Keratinocyte (primary cell): ENCODE data around the gene SPOCK3. TPM values are rescaled to one million over a fixed set of nuclear protein-coding genes. Genes with fewer than 3 reads are reported as not detected.

Experiments
- DNase-seq: peaks from one replicate; pipeline ENCODE4 v3.0.0-alpha.2; 2011; ENCODE audit warnings: low read depth, missing footprints, low spot score
- FAIRE-seq: peaks from 2 replicates; lab custom pipeline; 2011; peaks lifted over from hg19 to GRCh38; lab: Jason Lieb, UNC
- H2AFZ ChIP-seq: 2 replicates; pipeline ENCODE4 v1.6.0; 2012; ENCODE audit warnings: low read length, control low read depth, inconsistent platforms; ENCODE audit not compliant: control insufficient read depth
- H3K27ac ChIP-seq: 2 replicates; pipeline ENCODE4 v1.5.1; 2011; ENCODE audit warnings: low read length; ENCODE audit not compliant: control insufficient read depth, insufficient read depth
- H3K27me3 ChIP-seq: 3 replicates; pipeline ENCODE4 v1.6.0; 2011; ENCODE audit warnings: low read length; ENCODE audit not compliant: control insufficient read depth, insufficient read depth; ENCODE audit errors: extremely low read depth
- H3K36me3 ChIP-seq, 2 experiments: 2 replicates in 1 of 2; 3 replicates in 1 of 2; pipeline ENCODE4 v1.5.1; 2011; ENCODE audit warnings: low read length in 2 of 2, mild to moderate bottlenecking in 1 of 2; ENCODE audit not compliant: control insufficient read depth in 2 of 2, insufficient read depth in 2 of 2; ENCODE audit errors: extremely low read depth in 1 of 2
- H3K4me1 ChIP-seq: 3 replicates; pipeline ENCODE4 v1.5.1; 2011; ENCODE audit warnings: low read length; ENCODE audit not compliant: control insufficient read depth, insufficient read depth; ENCODE audit errors: extremely low read depth
- H3K4me2 ChIP-seq: 3 replicates; pipeline ENCODE4 v1.6.0; 2011; ENCODE audit warnings: low read depth, low read length; ENCODE audit not compliant: control insufficient read depth, insufficient read depth; ENCODE audit errors: extremely low read depth
- H3K4me3 ChIP-seq, 3 experiments: fragments of 200-600 bp in 1 of 3; sonication (generic) in 1 of 3; 2 replicates in 2 of 3; 3 replicates in 1 of 3; pipeline ENCODE4 v1.5.1; 2011 to 2016; ENCODE audit warnings: low read length in 3 of 3, mild to moderate bottlenecking in 3 of 3, control low read depth in 2 of 3, inconsistent platforms in 1 of 3, low read depth in 1 of 3, mixed read lengths in 1 of 3, mixed run types in 1 of 3, moderate library complexity in 1 of 3; ENCODE audit not compliant: control insufficient read depth in 2 of 3, insufficient read depth in 2 of 3; ENCODE audit errors: extremely low read depth in 1 of 3
- H3K79me2 ChIP-seq: 2 replicates; pipeline ENCODE4 v1.6.0; 2012; ENCODE audit warnings: low read length; ENCODE audit not compliant: control insufficient read depth, insufficient read depth
- H3K9ac ChIP-seq: 3 replicates; pipeline ENCODE4 v1.6.0; 2011; ENCODE audit warnings: low read length; ENCODE audit not compliant: control insufficient read depth, insufficient read depth; ENCODE audit errors: extremely low read depth
- H3K9me1 ChIP-seq: 3 replicates; pipeline ENCODE4 v1.6.0; 2011; ENCODE audit warnings: low read length; ENCODE audit not compliant: control insufficient read depth, insufficient read depth; ENCODE audit errors: extremely low read depth
- H3K9me3 ChIP-seq: 2 replicates; pipeline ENCODE4 v1.5.1; 2012; ENCODE audit warnings: low read depth, low read length; ENCODE audit not compliant: control insufficient read depth
- H4K20me1 ChIP-seq: 3 replicates; pipeline ENCODE4 v1.6.0; 2011; ENCODE audit warnings: low read length; ENCODE audit not compliant: control insufficient read depth, insufficient read depth; ENCODE audit errors: extremely low read depth
- CTCF ChIP-seq, 3 experiments: IDR thresholded peaks in 1 of 3; conservative IDR thresholded peaks in 1 of 3; optimal IDR thresholded peaks in 1 of 3; 2 replicates in 2 of 3; 3 replicates in 1 of 3; pipeline versions ENCODE3 to v1.5.1; 2011; ENCODE audit warnings: low read length in 3 of 3, mild to moderate bottlenecking in 3 of 3, moderate library complexity in 2 of 3, control low read depth in 1 of 3, inconsistent platforms in 1 of 3; ENCODE audit not compliant: insufficient read depth in 2 of 3; ENCODE audit errors: extremely low read depth in 1 of 3
- EZH2 ChIP-seq: IDR thresholded peaks from one replicate; pipeline ENCODE4 v1.6.1; 2012; ENCODE audit warnings: inconsistent platforms, mild to moderate bottlenecking, low read length, moderate library complexity
- dilution Hi-C: fragments of 300-500 bp; cut with MboI; formaldehyde crosslinking; loops from one replicate; pipeline ENCODE4 v1.7.0; 2020; ENCODE audit warnings: low sequenced_read_pairs; ENCODE audit not compliant: extremely low pct_ligation_motif_present
- polyA plus RNA-seq, 5 experiments: library from polyadenylated mRNA; depleted of rRNA in 3 of 5; stranded (reverse) in 3 of 5; stranded (forward) in 1 of 5; unstranded in 1 of 5; fragments of >200 nt; gene quantifications; 1 replicate in 1 of 5; 2 replicates in 3 of 5; 3 replicates in 1 of 5; pipeline versions ENCODE4 v1.2.1 to v1.2.3, GENCODE V29; 2011 to 2012; ENCODE audit warnings: missing spikeins in 2 of 5, low read depth in 1 of 5, low replicate concordance in 1 of 5

SPOCK3 gene
- polyA plus RNA-seq, 1 donor (not counting 4 experiments of a cell fraction or from before 2014, with no cell fraction given), result not detected

- dilution Hi-C loops, result no loop called here
- no peak for FAIRE-seq
- H3K79me2 ChIP-seq, result no peaks in the 10 kb centered on the region
Measured at GRCh38 chr4:166726832-166727231, 507.5 kb downstream of the SPOCK3 start.

GRCh38 chr4:166724369-166724768 is 509.9 kb downstream of the SPOCK3 start:
- Histone ChIP-seq H3K79me2 (no peaks in the 10 kb centered on the region), H3K4me2 (no peak overlapping the region), H3K9ac (no peak overlapping the region), H3K4me1 (no peaks in the 10 kb centered on the region), H3K36me3 (no peaks in the 10 kb centered on the region), H3K27me3 (no peaks in the 10 kb centered on the region), H3K9me1 (no peaks in the 10 kb centered on the region), H3K4me3 (no peak overlapping the region), H3K27ac (no peak overlapping the region), H2AFZ (no peak overlapping the region), H3K9me3 (no peaks in the 10 kb centered on the region), H4K20me1 (no peaks in the 10 kb centered on the region)
- no peak for FAIRE-seq
- DNase-seq, result no peak
- no peak for TF ChIP-seq EZH2
- dilution Hi-C loops, result no loop called here

More at GRCh38 chr4:166726832-166727231, 507.5 kb downstream of the SPOCK3 start:
- no peak for DNase-seq
- Histone ChIP-seq H3K9ac (no peak overlapping the region), H3K4me3 (no peak overlapping the region), H3K27me3 (no peaks in the 10 kb centered on the region), H3K36me3 (no peaks in the 10 kb centered on the region), H2AFZ (no peak overlapping the region), H3K9me1 (no peaks in the 10 kb centered on the region), H4K20me1 (no peaks in the 10 kb centered on the region), H3K4me2 (no peak overlapping the region), H3K27ac (no peak overlapping the region), H3K9me3 (no peaks in the 10 kb centered on the region), H3K4me1 (no peaks in the 10 kb centered on the region)
- TF ChIP-seq CTCF (optimal IDR thresholded peaks at IDR 0.05 in 1 of 3, IDR thresholded peaks at IDR 0.05 in 1 of 3, conservative IDR thresholded peaks at IDR 0.05 in 1 of 3; ENCODE audit: extremely low read depth in 1 of 3, insufficient read depth in 2 of 3, low read length in 3 of 3) (no peak), EZH2 (no peak)

- no peak for TF ChIP-seq CTCF (optimal IDR thresholded peaks at IDR 0.05 in 1 of 3, IDR thresholded peaks at IDR 0.05 in 1 of 3, conservative IDR thresholded peaks at IDR 0.05 in 1 of 3; ENCODE audit: extremely low read depth in 1 of 3, insufficient read depth in 2 of 3, low read length in 3 of 3)
- no peak for TF ChIP-seq EZH2
- no peaks in the 10 kb centered on the region for H3K4me1 ChIP-seq
- no peak overlapping the region for H3K27ac ChIP-seq
- H3K79me2 ChIP-seq, result no peaks in the 10 kb centered on the region
- H3K9me3 ChIP-seq, result no peaks in the 10 kb centered on the region
- dilution Hi-C loops, result no loop called here
- no peak overlapping the region for H3K9ac ChIP-seq
- no peaks in the 10 kb centered on the region for H4K20me1 ChIP-seq
- H3K27me3 ChIP-seq, result no peaks in the 10 kb centered on the region
- FAIRE-seq (no peak), DNase-seq (no peak)
- H3K4me3 ChIP-seq, result no peak overlapping the region
- H3K36me3 ChIP-seq, result no peaks in the 10 kb centered on the region
- no peaks in the 10 kb centered on the region for H3K9me1 ChIP-seq
- H3K4me2 ChIP-seq, result no peak overlapping the region
- H2AFZ ChIP-seq, result no peak overlapping the region
Measured at GRCh38 chr4:166723532-166724140, 510.7 kb downstream of the SPOCK3 start.
